IMR-90 (cell line): ENCODE results near the gene KIF3A. TPM values are rescaled to one million over a fixed set of nuclear protein-coding genes. Genes with fewer than 3 reads are reported as not detected.
A peak's percentile ranks its signal among the peaks of the same experiment; 100 is the strongest.

ENCODE experiments used
- ATAC-seq: fragments of 200-7000 bp; cut with Tn5 transposase; 2 replicates; pipeline ENCODE4 v1.9.1; 2020; ENCODE audit warnings: low read depth, mild to moderate bottlenecking, moderate library complexity
- BruUV-seq: library from RNA; stranded (reverse); fragments of 400-500 nt; replicated peaks from 2 replicates; lab custom pipeline; 2021; lab: Mats Ljungman, UMichigan
- CTCF ChIA-PET: fragments of 300-600 bp; formaldehyde crosslinking; extraction: SDS; loops from one replicate; lab custom pipeline; 2021; ENCODE audit warnings: antibody characterized with exemption; lab: Yijun Ruan, JAX
- POLR2A ChIA-PET: fragments of 300-600 bp; sonication (Branson Sonifier 250); formaldehyde crosslinking; loops from one replicate; lab custom pipeline; 2022; ENCODE audit warnings: antibody characterized with exemption; ENCODE audit not compliant: unreplicated experiment; lab: Charles Lee
- DNase-seq: peaks from one replicate; pipeline ENCODE4 v3.0.0; 2013
- H2AFZ ChIP-seq: replicated peaks from 2 replicates; pipeline ENCODE3; 2013; ENCODE audit warnings: low read length, mild to moderate bottlenecking; ENCODE audit not compliant: poor library complexity
- H2AK5ac ChIP-seq: 2 replicates; pipeline ENCODE4 v1.6.1; 2013; ENCODE audit warnings: low read depth, low read length, inconsistent platforms
- H2AK9ac ChIP-seq: replicated peaks from 2 replicates; pipeline ENCODE3; 2013; ENCODE audit warnings: mild to moderate bottlenecking, low read depth, low read length, moderate library complexity; ENCODE audit not compliant: poor library complexity
- H2BK120ac ChIP-seq: 2 replicates; pipeline ENCODE4 v1.6.1; 2013; ENCODE audit warnings: low read depth, low read length, inconsistent platforms
- H2BK15ac ChIP-seq: 3 replicates; pipeline ENCODE4 v1.6.1; 2013; ENCODE audit warnings: low read depth, low read length, inconsistent platforms
- H2BK20ac ChIP-seq: 2 replicates; pipeline ENCODE4 v1.6.1; 2013; ENCODE audit warnings: low read depth, mild to moderate bottlenecking, inconsistent platforms, low read length, moderate library complexity
- H2BK5ac ChIP-seq: 2 replicates; pipeline ENCODE4 v1.6.1; 2013; ENCODE audit warnings: mild to moderate bottlenecking, low read depth, low read length, inconsistent platforms; ENCODE audit not compliant: poor library complexity, severe bottlenecking
- H3K14ac ChIP-seq: replicated peaks from 2 replicates; pipeline ENCODE4 v1.6.1; 2013; ENCODE audit warnings: low read depth, low read length, inconsistent platforms
- H3K18ac ChIP-seq: 2 replicates; pipeline ENCODE4 v1.6.1; 2013; ENCODE audit warnings: low read depth, low read length, control low read depth
- H3K23ac ChIP-seq: 2 replicates; pipeline ENCODE4 v1.6.1; 2013; ENCODE audit warnings: low read depth, low read length, inconsistent platforms
- H3K27ac ChIP-seq: 2 replicates; pipeline ENCODE4 v1.5.1; 2013; ENCODE audit warnings: mild to moderate bottlenecking, control low read depth, low read length; ENCODE audit not compliant: insufficient read depth
- H3K27me3 ChIP-seq: 2 replicates; pipeline ENCODE4 v1.6.1; 2013; ENCODE audit warnings: low read length; ENCODE audit not compliant: control insufficient read depth, insufficient read depth
- H3K36me3 ChIP-seq: 2 replicates; pipeline ENCODE4 v1.6.1; 2013; ENCODE audit warnings: low read length, mixed read lengths; ENCODE audit not compliant: control insufficient read depth, insufficient read depth
- H3K4ac ChIP-seq: 2 replicates; pipeline ENCODE4 v1.6.1; 2013; ENCODE audit warnings: low read depth, low read length, inconsistent platforms
- H3K4me1 ChIP-seq: 2 replicates; pipeline ENCODE4 v1.6.1; 2013; ENCODE audit warnings: low read length, mixed read lengths; ENCODE audit not compliant: control insufficient read depth, insufficient read depth
- H3K4me2 ChIP-seq: 2 replicates; pipeline ENCODE4 v1.6.1; 2013; ENCODE audit warnings: low read depth, mild to moderate bottlenecking, control low read depth, low read length, moderate library complexity
- H3K4me3 ChIP-seq: 2 replicates; pipeline ENCODE4 v1.5.1; 2013; ENCODE audit warnings: low read depth, mild to moderate bottlenecking, control low read depth, low read length, moderate library complexity; ENCODE audit not compliant: insufficient read depth
- H3K56ac ChIP-seq: 2 replicates; pipeline ENCODE4 v1.6.1; 2013; ENCODE audit warnings: low read length, inconsistent platforms; ENCODE audit not compliant: insufficient read depth; ENCODE audit errors: extremely low read depth
- H3K79me1 ChIP-seq, 2 experiments: 2 replicates each; pipeline ENCODE4 v1.6.1; 2013; ENCODE audit warnings: low read length in 2 of 2, inconsistent platforms in 1 of 2, low read depth in 1 of 2
- H3K9ac ChIP-seq: 2 replicates; pipeline ENCODE4 v1.6.1; 2013; ENCODE audit warnings: low read depth, low read length, control low read depth
- H3K9me1 ChIP-seq: 2 replicates; pipeline ENCODE4 v1.6.1; 2013; ENCODE audit warnings: low read length, inconsistent platforms; ENCODE audit not compliant: insufficient read depth
- H3K9me3 ChIP-seq: 2 replicates; pipeline ENCODE4 v1.6.1; 2013; ENCODE audit warnings: low read length; ENCODE audit not compliant: control insufficient read depth, insufficient read depth
- H4K20me1 ChIP-seq: 2 replicates; pipeline ENCODE4 v1.6.1; 2013; ENCODE audit warnings: low read length, inconsistent platforms; ENCODE audit not compliant: insufficient read depth
- H4K5ac ChIP-seq: 2 replicates; pipeline ENCODE4 v1.6.1; 2013; ENCODE audit warnings: mild to moderate bottlenecking, low read depth, low read length, control low read depth
- H4K8ac ChIP-seq, 2 experiments: 2 replicates each; pipeline ENCODE4 v1.6.1; 2013; ENCODE audit warnings: low read depth in 2 of 2, low read length in 2 of 2, control low read depth in 1 of 2, inconsistent platforms in 1 of 2
- H4K91ac ChIP-seq: 2 replicates; pipeline ENCODE4 v1.6.1; 2013; ENCODE audit warnings: low read depth, low read length, inconsistent platforms; ENCODE audit not compliant: insufficient read depth
- CEBPB ChIP-seq: IDR thresholded peaks from 2 replicates; pipeline ENCODE4 v1.6.1; 2012; ENCODE audit warnings: low read depth, low read length, improper control_type of control experiment
- MXI1 ChIP-seq: IDR thresholded peaks from 2 replicates; pipeline ENCODE4 v1.6.1; 2012; ENCODE audit warnings: low read depth, mild to moderate bottlenecking, low read length, moderate library complexity, borderline replicate concordance
- WGBS, 2 experiments: methylation state at CpG; one replicate each; pipeline versions ENCODE4 v1.1.5 to v1.1.7; 2013; ENCODE audit warnings: missing lambda C conversion rate in 2 of 2; ENCODE audit not compliant: insufficient read length in 1 of 2; ENCODE audit errors: extremely low coverage in 2 of 2; 5-methylcytosine and 5-hydroxymethylcytosine counted together
- dilution Hi-C: fragments of 300-500 bp; cut with HindIII; formaldehyde crosslinking; loops from one replicate; pipeline ENCODE4 v1.14.3; 2018; ENCODE audit warnings: low sequenced_read_pairs; ENCODE audit not compliant: unreplicated experiment
- in situ Hi-C: fragments of 300-500 bp; cut with MboI; formaldehyde crosslinking; loops from 3 replicates; pipeline ENCODE4 v1.14.3; 2019; ENCODE audit warnings: low sequenced_read_pairs, inconsistent platforms, mixed read lengths
- intact Hi-C: fragments of 100-400 bp; cut with micrococcal nuclease; formaldehyde crosslinking; loops from 2 replicates; pipeline ENCODE4 v1.10.0; 2022
- polyA plus RNA-seq, 3 experiments: library from polyadenylated mRNA; depleted of rRNA; stranded (reverse); fragments of >200 nt; gene quantifications; 2 replicates each; pipeline ENCODE4 v1.2.3, GENCODE V29; 2012; ENCODE audit warnings: low replicate concordance in 1 of 3
- total RNA-seq: library from RNA; depleted of rRNA; stranded (reverse); fragments of >200 nt; gene quantifications from 2 replicates; pipeline ENCODE4 v1.2.3, GENCODE V29; 2012

The KIF3A gene
- total and polyA plus RNA-seq, 2 of the 4 experiments (the other 2 are of a cell fraction), result 4.3 to 4.5 TPM

DNA sequence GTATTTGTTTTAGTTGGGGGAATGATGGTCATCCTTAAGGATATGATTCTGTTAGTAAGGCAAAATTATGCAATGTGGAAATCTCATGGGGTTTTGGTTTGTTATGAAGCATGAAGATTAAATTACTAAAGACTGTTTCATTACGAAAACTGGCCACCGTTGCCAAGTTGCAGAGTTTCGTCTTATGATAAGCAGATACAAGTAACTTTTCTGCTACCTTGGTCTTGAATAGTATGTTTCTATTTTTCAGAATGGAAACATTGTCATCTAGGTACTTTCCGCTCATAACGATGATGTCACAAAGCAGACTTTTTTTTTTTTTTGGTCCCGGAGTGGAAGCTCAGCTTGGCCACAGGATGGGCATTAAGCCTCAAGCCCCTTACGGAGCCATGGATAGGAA, 14.1 kb upstream of the KIF3A start:
- peaks cover 27% of the 10 kb centered on the region for H3K27me3 ChIP-seq
- H2AFZ ChIP-seq, result no peak overlapping the region
- H3K4me2 ChIP-seq, result no peak overlapping the region; the same call in 1 of the 2 replicates
- no peak overlapping the region for H2BK15ac ChIP-seq
- 70% methylated on average over 6 of the region's 7 CpGs; no CpG with 5 or more reads in 1 of the 2 experiments for WGBS, 2 experiments
- H4K8ac ChIP-seq, result no peak overlapping the region
- no peaks in the 10 kb centered on the region for H3K36me3 ChIP-seq
- ChIA-PET CTCF (interaction anchor here (1.1 kb wide), 1 partner anchor 69 kb away, joined by 3 read pairs; no protein-coding TSS in a partner anchor), POLR2A (no interaction called here)
- H3K9ac ChIP-seq, result no peak overlapping the region
- no peak overlapping the region for H3K23ac ChIP-seq
- in situ Hi-C loops (no loop called here), dilution Hi-C loops (no loop called here), intact Hi-C loops (no loop called here)
- peaks cover 3% of the 10 kb centered on the region; the same call in 1 of the 2 replicates for H3K4me1 ChIP-seq
- 0 out of 2 replicates have a peak, but pooled peaks have one; percentile 18 for ATAC-seq
- H3K18ac ChIP-seq, result no peak overlapping the region
- no peaks in the 10 kb centered on the region for H4K20me1 ChIP-seq
- no peak overlapping the region for H4K5ac ChIP-seq
- H3K14ac ChIP-seq, result no peak overlapping the region
- H3K9me3 ChIP-seq, result no peaks in the 10 kb centered on the region; the same call in 1 of the 2 replicates
- no TSS peak for BruUV-seq
- no peak overlapping the region for H2BK5ac ChIP-seq
- no peak overlapping the region for H2BK20ac ChIP-seq
- no peak overlapping the region for H4K91ac ChIP-seq
- peak; percentile 69 for DNase-seq
- no peak overlapping the region for H3K4me3 ChIP-seq
- no peaks in the 10 kb centered on the region for H3K79me1 ChIP-seq
- H2AK9ac ChIP-seq, result no peak overlapping the region
- H3K4ac ChIP-seq, result no peak overlapping the region
- no peak overlapping the region for H3K27ac ChIP-seq
- TF ChIP-seq MXI1, result no peak
- TF ChIP-seq CEBPB, result 0 out of 2 replicates have a peak, but pooled peaks have one; percentile 22
- no peak overlapping the region for H2AK5ac ChIP-seq
- no peaks in the 10 kb centered on the region for H3K9me1 ChIP-seq
- no peak overlapping the region for H3K56ac ChIP-seq
- no peak overlapping the region for H2BK120ac ChIP-seq
